Endothelial cell of hepatic sinusoid (primary cell): ENCODE data around the gene C5AR2.
"Not testable (repeated sequence)": the region's sequence is repeated elsewhere in the genome, so short reads cannot be mapped to it uniquely, and the experiment has no call there.

Source experiments
- in situ Hi-C: cut with HindIII; loops from 2 replicates; pipeline ENCODE4 v1.10.0; 2017; ENCODE audit warnings: low sequenced_read_pairs

C5AR2 gene

GRCh38 chr19:47357788-47358680, 26.1 kb downstream of the C5AR2 start:
- in situ Hi-C loops = loop anchor here (10.0 kb wide), 1 partner anchor 53 kb away; the partner anchor contains the start of gene C5AR1

- in situ Hi-C loops = loop anchor here (10.0 kb wide), 1 partner anchor 54 kb away; the partner anchor contains the start of gene C5AR1
These were observed 27.0 kb downstream of the C5AR2 start for GRCh38 chr19:47358936-47359335.

DNA sequence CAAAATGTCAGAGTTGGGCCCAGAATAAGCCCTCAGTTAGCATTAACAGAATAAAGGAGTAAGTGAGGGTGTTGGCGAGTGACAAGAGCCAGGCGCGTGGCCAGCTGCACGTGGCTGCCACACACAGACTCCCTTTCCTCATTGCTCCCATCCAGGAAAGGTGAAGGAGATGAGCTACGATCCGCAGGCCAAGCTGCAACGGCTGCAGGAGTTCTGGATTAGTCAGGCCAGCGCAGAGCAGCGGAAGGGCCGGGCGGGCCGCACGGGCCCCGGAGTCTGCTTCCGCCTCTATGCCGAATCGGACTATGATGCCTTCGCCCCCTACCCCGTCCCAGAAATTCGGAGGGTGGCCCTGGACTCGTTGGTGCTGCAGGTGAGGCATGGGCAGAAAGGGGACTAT, 30.3 kb downstream of the C5AR2 start:
- in situ Hi-C loops = no loop called here

GRCh38 chr19:47363758-47364531, 32.0 kb downstream of the C5AR2 start:
- in situ Hi-C loops = no loop called here

- in situ Hi-C loops = not testable (repeated sequence)
These were observed 33.5 kb downstream of the C5AR2 start for GRCh38 chr19:47365455-47365854.

DNA sequence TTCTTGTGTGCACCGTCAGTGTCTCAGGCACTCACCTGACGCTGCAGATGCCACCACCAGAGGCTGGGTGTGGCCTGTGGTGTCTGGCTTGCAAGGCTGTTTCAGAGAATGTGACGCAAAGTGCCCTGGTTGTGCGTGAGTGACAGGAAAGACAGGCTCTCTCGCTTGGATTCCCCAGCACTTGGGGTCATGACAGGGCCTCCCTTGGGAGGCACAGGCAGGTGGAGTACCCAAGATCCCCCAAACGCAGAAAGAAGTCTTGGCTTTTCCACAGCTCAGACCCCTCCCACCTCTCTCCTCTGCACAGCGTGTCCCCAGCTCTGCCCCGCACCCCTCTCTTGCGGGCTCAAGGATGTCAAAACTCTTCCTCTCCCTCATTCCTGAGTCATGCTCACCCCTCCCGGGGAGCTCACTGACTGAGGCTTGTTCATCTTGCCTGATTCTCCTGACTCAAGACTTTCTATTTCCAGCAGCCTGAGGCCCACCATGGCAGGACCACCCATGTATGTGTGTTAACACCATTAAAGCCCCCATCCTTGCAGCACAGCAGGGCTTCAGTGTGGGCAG, 38.2 kb downstream of the C5AR2 start:
- in situ Hi-C loops = no loop called here

DNA sequence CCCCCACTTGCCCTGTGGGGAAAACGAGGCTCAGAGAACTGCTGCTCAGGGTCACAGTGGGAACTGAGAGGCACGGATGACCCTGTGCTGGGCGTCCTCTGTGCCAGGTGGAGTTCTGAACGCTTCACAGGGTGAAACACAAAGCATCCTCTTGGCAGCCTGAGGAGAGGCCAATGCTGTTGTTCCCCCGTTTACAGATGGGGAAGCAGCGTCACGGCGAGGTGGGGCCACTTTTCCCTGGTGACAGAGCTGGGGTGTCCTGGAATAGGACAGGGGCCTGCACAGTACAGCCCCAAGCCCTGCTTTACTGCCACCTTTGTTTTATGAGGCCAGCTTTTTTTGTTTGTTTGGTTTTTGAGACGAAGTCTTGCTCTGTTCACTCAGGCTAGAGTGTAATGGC, 39.3 kb downstream of the C5AR2 start:
- in situ Hi-C loops = no loop called here

- in situ Hi-C loops = no loop called here
These were observed 40.6 kb downstream of the C5AR2 start for GRCh38 chr19:47372603-47373002.

GRCh38 chr19:47373246-47374240, 41.6 kb downstream of the C5AR2 start:
- in situ Hi-C loops = no loop called here

DNA sequence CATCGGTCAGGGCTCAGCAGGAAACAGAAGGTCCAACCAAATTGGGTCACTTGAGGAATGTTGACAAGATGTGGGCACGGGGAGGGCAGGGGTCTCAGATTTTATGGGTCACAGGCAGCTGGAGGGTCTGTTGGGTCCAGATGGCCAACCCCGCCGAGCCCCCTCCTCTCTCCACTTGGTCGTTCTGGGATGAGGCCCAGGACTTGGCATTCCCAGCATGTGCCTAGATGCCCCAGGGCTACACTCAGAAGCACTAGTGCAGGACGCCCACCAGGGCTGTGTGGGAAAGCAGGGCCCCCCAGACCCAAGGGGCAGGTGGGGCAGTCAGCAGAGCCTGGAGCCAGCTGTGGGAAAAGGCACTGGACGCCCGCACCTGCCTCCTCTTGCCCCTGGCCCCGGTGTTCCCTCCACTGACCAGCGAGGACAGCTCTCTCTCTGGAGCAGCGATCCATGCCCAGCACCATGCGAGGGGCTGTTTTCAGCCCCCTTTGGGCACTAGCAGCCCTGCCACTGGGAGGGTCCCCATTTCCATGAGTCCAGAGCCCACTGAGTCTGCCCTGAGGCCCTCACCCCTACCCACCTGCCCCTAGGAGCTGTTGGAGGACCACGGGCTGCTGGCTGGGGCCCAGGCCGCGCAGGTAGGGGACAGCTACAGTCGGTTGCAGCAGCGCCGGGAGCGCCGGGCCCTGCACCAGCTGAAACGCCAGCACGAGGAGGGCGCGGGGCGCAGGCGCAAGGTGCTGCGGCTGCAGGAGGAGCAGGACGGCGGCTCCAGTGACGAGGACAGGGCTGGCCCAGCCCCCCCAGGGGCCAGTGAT, 43.1 kb downstream of the C5AR2 start:
- in situ Hi-C loops = no loop called here

DNA sequence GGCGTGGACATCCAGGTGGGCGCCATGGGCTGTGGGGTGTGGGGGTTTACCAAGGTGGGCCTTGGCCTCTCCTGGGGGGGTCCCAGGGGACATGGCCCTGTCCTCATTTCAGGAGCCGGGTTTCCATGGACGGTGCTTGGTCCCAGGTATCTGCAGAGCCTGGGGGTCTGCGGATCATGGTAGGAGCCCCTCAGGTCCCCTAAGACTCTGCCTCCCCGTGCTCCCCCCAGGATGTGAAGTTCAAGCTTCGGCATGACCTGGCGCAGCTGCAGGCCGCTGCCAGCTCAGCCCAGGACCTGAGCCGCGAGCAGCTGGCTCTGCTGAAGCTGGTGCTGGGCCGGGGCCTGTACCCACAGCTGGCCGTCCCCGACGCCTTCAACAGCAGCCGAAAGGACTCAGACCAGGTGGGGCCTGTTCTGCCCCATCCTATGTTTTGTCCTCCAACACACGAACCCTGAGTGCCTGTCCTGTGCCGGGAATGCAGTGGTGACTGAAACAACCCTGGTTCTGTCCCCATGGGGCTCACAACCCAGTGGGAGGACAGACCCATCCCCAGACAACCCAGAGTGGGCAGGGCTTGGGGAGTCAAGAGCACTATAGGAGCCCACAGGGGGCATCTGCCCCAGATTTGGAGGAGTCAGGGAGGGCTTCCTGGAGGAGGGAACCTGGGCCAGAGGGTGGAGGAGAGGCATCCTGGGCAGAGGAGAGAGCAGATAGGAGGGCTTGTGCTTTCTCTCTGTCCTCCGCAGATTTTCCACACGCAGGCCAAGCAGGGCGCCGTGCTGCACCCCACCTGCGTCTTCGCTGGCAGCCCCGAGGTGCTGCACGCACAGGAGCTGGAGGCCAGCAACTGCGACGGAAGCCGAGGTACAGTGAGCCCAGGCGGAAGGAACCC, 44.0 kb downstream of the C5AR2 start:
- in situ Hi-C loops = no loop called here

DNA sequence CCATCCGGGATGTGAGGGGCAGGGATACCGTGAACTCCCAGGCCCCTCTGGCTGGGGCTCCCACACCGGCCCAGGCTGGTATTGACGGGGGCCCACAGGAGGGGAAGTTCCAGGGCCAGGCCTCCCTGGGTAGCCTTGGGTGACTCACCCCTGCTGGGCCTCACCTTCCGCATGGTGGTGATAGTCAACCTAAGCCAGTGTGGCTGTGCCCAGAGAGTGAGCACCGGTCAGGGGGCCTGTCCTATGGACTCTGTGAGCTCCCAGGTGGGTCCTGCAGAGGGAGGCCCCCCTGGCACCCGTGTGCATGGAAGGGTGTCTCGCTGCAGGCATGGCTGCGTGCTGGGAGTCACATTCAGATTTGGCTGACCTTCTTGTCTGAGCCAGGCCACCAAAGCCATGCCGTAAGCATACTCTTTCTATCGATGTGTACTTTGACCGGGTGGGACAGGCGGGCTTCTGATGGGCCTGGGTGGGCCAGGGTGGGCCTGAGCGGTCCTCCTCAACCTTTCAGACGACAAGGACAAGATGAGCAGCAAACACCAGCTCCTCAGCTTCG, 44.7 kb downstream of the C5AR2 start:
- in situ Hi-C loops = no loop called here

DNA sequence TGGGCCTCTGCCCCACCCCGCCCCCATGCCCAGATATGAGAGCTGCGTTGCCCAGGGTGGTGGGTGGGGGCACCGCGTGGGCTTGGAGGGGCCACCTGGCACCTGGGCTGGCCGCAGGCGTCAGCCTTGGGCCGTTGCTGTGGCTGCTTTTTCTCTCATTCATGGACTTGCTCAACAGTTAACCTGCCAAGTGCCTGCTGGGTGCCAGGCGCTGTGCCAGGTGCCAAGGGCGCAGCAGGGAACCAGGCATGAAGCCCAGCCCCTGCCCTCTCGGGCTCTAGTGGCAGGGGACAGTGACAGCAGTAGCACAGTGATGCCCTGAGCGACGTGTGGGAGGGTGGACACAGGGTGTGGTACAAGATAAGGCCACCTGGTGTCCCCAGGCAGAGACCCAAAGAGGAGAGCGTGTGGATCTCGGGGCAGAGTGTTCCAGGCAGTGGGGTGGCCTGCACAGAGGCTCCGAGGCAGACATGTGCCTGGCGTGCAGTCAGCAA, 45.3 kb downstream of the C5AR2 start:
- in situ Hi-C loops = no loop called here

DNA sequence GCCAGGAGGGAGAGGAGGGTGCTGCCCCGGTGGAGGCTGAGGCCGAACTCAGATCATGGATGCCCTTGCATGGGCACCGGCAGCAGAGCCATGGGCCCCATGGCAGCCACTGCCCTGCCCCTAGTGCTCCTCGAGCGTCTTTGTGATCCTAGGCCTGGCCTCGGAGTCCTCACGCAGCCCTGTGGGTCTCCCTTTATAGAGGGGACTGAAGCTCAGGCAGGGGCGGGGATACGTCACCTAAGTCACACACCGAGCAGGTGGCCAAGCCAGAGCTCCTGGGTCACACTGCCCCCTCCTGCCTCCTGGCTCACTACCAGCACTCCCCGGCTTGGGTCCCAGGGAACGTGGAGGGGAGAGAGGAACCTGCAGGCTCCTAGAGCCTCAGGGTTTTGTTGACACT, 45.8 kb downstream of the C5AR2 start:
- in situ Hi-C loops = no loop called here

- in situ Hi-C loops = no loop called here
These were observed 46.3 kb downstream of the C5AR2 start for GRCh38 chr19:47378246-47378645.

DNA sequence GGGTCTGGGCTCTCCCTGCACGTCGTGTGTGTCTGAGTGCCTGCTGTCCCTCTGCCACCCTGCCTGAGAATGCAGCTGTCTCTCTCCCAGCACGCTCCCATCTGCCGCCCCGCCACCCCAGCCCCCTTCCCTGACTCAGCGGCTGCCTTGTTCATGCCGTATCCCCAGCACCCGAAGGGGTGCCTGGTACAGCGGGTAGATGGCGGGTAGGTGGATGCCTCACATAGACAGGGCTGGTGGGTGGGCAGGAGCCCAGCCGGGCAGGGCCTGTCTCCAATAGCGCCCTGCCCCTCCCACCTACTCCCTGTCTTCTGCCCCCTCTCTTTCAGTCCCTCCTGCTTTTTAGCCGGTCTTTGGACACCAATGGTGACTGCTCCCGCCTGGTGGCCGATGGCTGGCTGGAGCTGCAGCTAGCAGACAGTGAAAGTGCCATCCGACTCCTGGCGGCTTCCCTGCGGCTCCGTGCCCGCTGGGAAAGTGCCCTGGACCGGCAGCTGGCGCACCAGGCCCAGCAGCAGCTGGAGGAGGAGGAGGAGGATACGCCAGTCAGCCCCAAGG, 47.5 kb downstream of the C5AR2 start:
- in situ Hi-C loops = no loop called here

- in situ Hi-C loops = no loop called here
These were observed 48.6 kb downstream of the C5AR2 start for GRCh38 chr19:47380559-47380958.

GRCh38 chr19:47381121-47381520, 49.1 kb downstream of the C5AR2 start:
- in situ Hi-C loops = no loop called here
